ENCODE measurements around the gene RNF112. TPM values are rescaled to one million over a fixed set of nuclear protein-coding genes. Genes with fewer than 3 reads are reported as not detected.

Gene RNF112
- total RNA-seq, 4 donors from 2014 or later: 2.3 to 5.4 (median 4.3) TPM

DNA sequence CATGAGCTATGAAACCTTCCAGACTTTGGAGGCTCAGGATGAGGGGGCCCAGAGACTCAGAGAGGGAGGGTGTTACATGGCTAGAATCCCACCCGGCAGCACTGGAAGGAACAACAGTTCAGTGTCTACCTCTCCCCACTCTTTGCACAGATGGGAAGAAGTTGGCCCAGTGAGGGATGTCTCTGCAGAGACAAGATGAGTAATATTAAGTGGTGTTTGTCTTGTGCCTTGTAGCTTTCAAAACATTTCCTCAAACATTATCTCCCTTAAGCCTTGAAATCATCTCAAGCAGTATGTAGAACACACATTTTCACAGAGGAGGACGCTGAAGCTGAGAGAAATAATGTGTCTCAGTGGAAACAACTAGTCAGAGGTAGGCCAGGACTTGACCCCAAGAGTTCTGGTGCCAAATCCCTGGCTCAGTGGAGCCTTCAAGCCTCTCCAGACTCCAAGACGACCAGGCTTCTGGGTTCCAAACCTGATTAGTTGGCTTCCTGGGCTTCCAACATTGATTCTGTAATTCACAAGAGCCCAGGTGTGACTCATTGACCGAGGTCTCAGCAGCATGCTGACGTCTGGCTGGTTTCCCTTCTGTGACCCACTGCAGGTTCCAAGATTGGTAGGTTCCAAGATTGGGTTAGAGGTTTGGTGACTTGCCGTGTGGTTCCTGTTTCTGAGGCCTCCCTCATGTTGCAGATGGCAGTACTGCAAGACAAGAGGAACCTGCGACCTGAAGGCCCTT, 7.4 kb downstream of the RNF112 start:
- intact Hi-C loops (cut with DNase I): no loop called here
- TF ChIP-seq, protein P1, sequence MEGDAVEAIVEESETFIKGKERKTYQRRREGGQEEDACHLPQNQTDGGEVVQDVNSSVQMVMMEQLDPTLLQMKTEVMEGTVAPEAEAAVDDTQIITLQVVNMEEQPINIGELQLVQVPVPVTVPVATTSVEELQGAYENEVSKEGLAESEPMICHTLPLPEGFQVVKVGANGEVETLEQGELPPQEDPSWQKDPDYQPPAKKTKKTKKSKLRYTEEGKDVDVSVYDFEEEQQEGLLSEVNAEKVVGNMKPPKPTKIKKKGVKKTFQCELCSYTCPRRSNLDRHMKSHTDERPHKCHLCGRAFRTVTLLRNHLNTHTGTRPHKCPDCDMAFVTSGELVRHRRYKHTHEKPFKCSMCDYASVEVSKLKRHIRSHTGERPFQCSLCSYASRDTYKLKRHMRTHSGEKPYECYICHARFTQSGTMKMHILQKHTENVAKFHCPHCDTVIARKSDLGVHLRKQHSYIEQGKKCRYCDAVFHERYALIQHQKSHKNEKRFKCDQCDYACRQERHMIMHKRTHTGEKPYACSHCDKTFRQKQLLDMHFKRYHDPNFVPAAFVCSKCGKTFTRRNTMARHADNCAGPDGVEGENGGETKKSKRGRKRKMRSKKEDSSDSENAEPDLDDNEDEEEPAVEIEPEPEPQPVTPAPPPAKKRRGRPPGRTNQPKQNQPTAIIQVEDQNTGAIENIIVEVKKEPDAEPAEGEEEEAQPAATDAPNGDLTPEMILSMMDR (IDR thresholded peaks at IDR 0.05): no peak
- no peak for TF ChIP-seq POLR2A (IDR thresholded peaks at IDR 0.05; ENCODE audit: low read depth)
- TF ChIP-seq POLR2AphosphoS5 (IDR thresholded peaks at IDR 0.05): no peak
- no peak for TF ChIP-seq EP300 (IDR thresholded peaks at IDR 0.05)
- H3K9me3 ChIP-seq: no peaks in the 10 kb centered on the region
- H3K4me1 ChIP-seq: peaks cover 0 to 11% (median 0%) of the 10 kb centered on the region in 4 donors
- no peak overlapping the region for H3K4me3 ChIP-seq
- no peaks in the 10 kb centered on the region for H3K36me3 ChIP-seq
- no peak for DNase-seq (ENCODE audit: extremely low spot score)
- WGBS: 53% methylated on average over 7 of the region's 7 CpGs
- no peaks in the 10 kb centered on the region for H3K27me3 ChIP-seq
- peak overlapping the region in 3 of 4 donors; percentile 4 to 60 (median 24) for H3K27ac ChIP-seq (replicated peaks in 1 of 4)

DNA sequence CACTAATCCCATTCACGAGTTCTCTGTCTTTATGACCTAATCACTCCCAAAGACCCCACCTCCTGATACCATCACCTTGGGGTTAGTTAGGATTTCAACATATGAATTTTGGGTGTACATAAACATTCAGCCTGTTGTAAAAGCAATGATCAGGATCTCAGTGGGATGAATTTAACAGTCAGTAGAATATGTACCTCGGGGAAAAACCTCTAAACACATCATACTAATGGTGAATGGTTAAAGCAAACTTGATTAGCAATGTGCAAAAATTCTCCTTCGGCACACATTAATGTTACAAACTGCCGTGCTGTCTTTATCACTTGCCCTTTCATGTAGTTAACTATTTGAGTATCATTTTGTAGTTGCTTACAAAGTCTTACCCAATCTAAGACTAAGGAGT, 10.2 kb downstream of the RNF112 start:
- Histone ChIP-seq H3K27ac (replicated peaks in 1 of 4) (no peak overlapping the region), H3K36me3 (no peaks in the 10 kb centered on the region), H3K4me3 (no peak overlapping the region), H3K27me3 (no peaks in the 10 kb centered on the region), H3K4me1 (peaks cover 0 to 27% (median 20%) of the 10 kb centered on the region in 4 donors), H3K9me3 (no peaks in the 10 kb centered on the region)
- TF ChIP-seq EP300 (IDR thresholded peaks at IDR 0.05): no peak
- TF ChIP-seq, protein P1 (IDR thresholded peaks at IDR 0.05): no peak
- no peak for TF ChIP-seq POLR2A (IDR thresholded peaks at IDR 0.05; ENCODE audit: low read depth)
- no peak for TF ChIP-seq POLR2AphosphoS5 (IDR thresholded peaks at IDR 0.05)
- intact Hi-C loops (cut with DNase I): no loop called here
- DNase-seq (ENCODE audit: extremely low spot score): no peak
- 87% methylated on average over 4 of the region's 4 CpGs for WGBS

DNA sequence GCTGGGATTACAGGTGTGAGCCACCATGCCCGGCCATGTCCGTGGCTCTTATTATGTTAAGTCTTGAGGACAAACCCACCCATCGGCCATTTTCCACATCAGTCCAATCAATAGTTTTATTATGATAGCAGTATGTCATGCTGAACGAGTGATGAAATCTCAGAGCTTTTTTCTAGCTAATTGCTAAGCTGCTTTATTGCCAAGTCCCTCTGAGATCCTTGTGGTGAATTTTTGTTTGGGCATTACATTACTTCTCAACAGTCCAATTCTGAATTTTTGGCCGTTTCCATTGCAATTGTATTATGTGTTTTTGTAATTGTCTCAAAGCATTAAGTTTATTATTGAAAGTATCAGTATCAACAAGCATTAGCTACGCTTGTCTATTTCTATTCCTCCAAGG, 10.9 kb downstream of the RNF112 start:
- Histone ChIP-seq H3K4me3 (no peak overlapping the region), H3K4me1 (peaks cover 0 to 32% (median 24%) of the 10 kb centered on the region in 4 donors), H3K27me3 (no peaks in the 10 kb centered on the region), H3K9me3 (no peaks in the 10 kb centered on the region), H3K27ac (replicated peaks in 1 of 4) (no peak overlapping the region), H3K36me3 (no peaks in the 10 kb centered on the region)
- 82% methylated on average over 6 of the region's 6 CpGs for WGBS
- DNase-seq (ENCODE audit: extremely low spot score): no peak
- intact Hi-C loops (cut with DNase I): no loop called here
- TF ChIP-seq EP300 (IDR thresholded peaks at IDR 0.05) (no peak), POLR2A (IDR thresholded peaks at IDR 0.05; ENCODE audit: low read depth) (no peak), POLR2AphosphoS5 (IDR thresholded peaks at IDR 0.05) (no peak)
- TF ChIP-seq, protein P1 (IDR thresholded peaks at IDR 0.05): no peak

DNA sequence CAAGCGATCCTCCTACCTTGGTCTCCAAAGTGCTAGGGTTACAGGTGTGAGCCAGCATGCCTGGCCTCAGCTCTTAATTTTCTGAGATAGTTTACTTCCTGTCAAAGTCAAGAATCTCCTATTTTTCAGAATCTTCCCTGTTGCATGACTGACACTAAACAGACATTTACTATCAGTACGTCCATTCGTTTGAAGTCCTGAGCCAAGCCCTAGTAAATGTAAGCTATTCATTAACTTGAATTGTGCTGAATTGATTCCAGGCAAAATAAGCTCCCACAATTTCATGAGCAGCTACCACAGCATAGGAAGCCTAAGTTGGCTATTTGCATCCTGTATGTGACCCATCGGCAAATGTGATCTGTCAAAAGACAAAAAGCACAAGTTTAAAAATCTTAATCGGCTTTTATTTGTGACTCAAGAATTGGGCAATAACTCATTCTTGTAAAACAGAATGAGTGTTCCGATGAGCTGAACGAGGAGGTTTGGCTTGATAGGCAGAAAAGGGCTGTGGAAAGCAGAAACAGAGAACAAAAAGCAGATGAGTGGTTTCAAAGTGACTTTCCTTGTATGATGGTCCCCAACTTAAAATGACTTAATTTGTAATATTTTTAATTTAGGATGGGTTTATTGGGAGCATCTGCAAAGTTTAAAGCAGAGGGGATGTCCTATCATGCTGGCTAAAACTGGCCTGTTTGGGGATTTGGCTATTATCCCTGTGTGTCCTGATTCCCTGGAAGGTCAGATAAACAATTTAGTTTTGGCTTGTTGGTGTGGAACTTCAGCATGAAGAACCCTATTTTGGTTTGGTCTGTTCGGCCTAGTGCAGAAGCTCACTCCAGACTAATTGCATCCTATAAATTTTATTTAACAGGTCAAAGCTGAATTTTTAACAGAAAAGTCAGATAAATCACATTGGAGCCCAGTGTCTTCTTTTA, 14.2 kb downstream of the RNF112 start:
- no peak for DNase-seq (ENCODE audit: extremely low spot score)
- Histone ChIP-seq H3K27ac (replicated peaks in 1 of 4) (peak overlapping the region; percentile 51 to 60 (median 56)), H3K9me3 (no peaks in the 10 kb centered on the region), H3K36me3 (no peaks in the 10 kb centered on the region), H3K27me3 (no peaks in the 10 kb centered on the region), H3K4me1 (peaks cover 0 to 33% (median 23%) of the 10 kb centered on the region in 4 donors), H3K4me3 (no peak overlapping the region)
- intact Hi-C loops (cut with DNase I): no loop called here
- WGBS: 56% methylated on average over 8 of the region's 8 CpGs
- TF ChIP-seq EP300 (IDR thresholded peaks at IDR 0.05): no peak
- TF ChIP-seq, protein P1 (IDR thresholded peaks at IDR 0.05): no peak
